Mammary epithelial cell (primary cell): ENCODE data around the gene MAT2B.

Experiments used
- EZH2 ChIP-seq: IDR thresholded peaks from 2 replicates; pipeline ENCODE4 v1.6.1; 2012; ENCODE audit warnings: low read length, inconsistent platforms, borderline replicate concordance
- TF ChIP-seq, protein P1 (sequence below), 2 donors: IDR thresholded peaks in 1 of 2; conservative IDR thresholded peaks in 1 of 2; 2 replicates each; pipeline ENCODE4 v1.5.1; 2011 to 2012; ENCODE audit warnings: inconsistent platforms in 2 of 2, low read length in 2 of 2, mild to moderate bottlenecking in 2 of 2, control low read depth in 1 of 2, low read depth in 1 of 2; ENCODE audit not compliant: insufficient read depth in 1 of 2; ENCODE audit errors: extremely low read depth in 1 of 2

DNA sequence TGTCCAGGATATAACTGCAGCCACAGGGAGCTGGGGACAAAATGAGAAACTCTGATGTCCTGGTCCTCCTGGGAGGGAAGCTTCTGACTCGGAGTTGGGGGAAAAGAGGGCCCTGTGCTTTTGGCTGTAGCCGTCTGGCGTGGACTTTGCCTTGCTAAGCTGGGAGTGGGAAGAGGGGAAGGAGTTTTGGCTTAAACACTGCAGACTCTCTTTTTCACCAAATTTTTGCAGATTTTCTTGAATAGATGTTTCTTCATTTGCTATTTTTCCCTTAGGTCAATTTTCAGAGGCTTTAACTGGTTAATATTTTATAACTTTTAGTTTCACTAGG, 15.7 kb upstream of the MAT2B start:
- TF ChIP-seq, protein P1, sequence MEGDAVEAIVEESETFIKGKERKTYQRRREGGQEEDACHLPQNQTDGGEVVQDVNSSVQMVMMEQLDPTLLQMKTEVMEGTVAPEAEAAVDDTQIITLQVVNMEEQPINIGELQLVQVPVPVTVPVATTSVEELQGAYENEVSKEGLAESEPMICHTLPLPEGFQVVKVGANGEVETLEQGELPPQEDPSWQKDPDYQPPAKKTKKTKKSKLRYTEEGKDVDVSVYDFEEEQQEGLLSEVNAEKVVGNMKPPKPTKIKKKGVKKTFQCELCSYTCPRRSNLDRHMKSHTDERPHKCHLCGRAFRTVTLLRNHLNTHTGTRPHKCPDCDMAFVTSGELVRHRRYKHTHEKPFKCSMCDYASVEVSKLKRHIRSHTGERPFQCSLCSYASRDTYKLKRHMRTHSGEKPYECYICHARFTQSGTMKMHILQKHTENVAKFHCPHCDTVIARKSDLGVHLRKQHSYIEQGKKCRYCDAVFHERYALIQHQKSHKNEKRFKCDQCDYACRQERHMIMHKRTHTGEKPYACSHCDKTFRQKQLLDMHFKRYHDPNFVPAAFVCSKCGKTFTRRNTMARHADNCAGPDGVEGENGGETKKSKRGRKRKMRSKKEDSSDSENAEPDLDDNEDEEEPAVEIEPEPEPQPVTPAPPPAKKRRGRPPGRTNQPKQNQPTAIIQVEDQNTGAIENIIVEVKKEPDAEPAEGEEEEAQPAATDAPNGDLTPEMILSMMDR (conservative IDR thresholded peaks at IDR 0.05 in 1 of 2, IDR thresholded peaks at IDR 0.05 in 1 of 2; ENCODE audit: extremely low read depth in 1 of 2, insufficient read depth in 1 of 2, low read depth in 1 of 2, low read length in 2 of 2) = no peak
- no peak for TF ChIP-seq EZH2
